Thoracic aorta (tissue), 2 donors: ENCODE data around the gene SFXN2. TPM values are rescaled to one million over a fixed set of nuclear protein-coding genes. Genes with fewer than 3 reads are reported as not detected.

Source experiments
- ATAC-seq: fragments of 150-250 bp; one replicate; pipeline ENCODE4 v1.8.0; 2017; ENCODE audit warnings: low read depth; ENCODE audit not compliant: insufficient number of reproducible peaks, low FRiP score
- DNase-seq: peaks from one replicate; pipeline ENCODE4 v3.0.0-alpha.2; 2020; ENCODE audit warnings: low spot score
- H3K27ac ChIP-seq, 2 donors: fragments of 200-600 bp; sonication (generic); 1 replicate in 1 of 2; 2 replicates in 1 of 2; pipeline ENCODE4 v1.5.1; 2016; ENCODE audit warnings: mild to moderate bottlenecking in 2 of 2, moderate library complexity in 2 of 2
- H3K27me3 ChIP-seq: fragments of 200-600 bp; sonication (generic); replicated peaks from 2 replicates; pipeline ENCODE4 v1.6.0; 2016; ENCODE audit warnings: mild to moderate bottlenecking; ENCODE audit not compliant: insufficient read depth
- H3K36me3 ChIP-seq: fragments of 200-600 bp; sonication (generic); one replicate; pipeline ENCODE4 v1.5.1; 2016
- H3K4me1 ChIP-seq, 2 donors: fragments of 200-600 bp; sonication (generic); 1 replicate in 1 of 2; 2 replicates in 1 of 2; pipeline versions ENCODE4 v1.5.1 to v1.6.0; 2016; ENCODE audit warnings: low read depth in 2 of 2, mild to moderate bottlenecking in 1 of 2; ENCODE audit not compliant: control insufficient read depth in 1 of 2
- H3K4me3 ChIP-seq: fragments of 200-600 bp; sonication (generic); 2 replicates; pipeline ENCODE4 v1.5.1; 2016; ENCODE audit warnings: mild to moderate bottlenecking
- H3K9me3 ChIP-seq: fragments of 200-600 bp; sonication (generic); 2 replicates; pipeline ENCODE4 v1.5.1; 2016
- total RNA-seq, 2 donors: library from RNA; depleted of rRNA; stranded (reverse); fragments of >200 nt; gene quantifications; one replicate each; pipeline versions ENCODE4 v1.1.0 to v1.2.3, GENCODE V29; 2016
- TF ChIP-seq, protein P1 (sequence below): fragments of 200-600 bp; sonication (generic); IDR thresholded peaks from one replicate; pipeline ENCODE4 v1.5.1; 2019; ENCODE audit warnings: antibody characterized with exemption

The SFXN2 gene
- total RNA-seq, 2 donors from 2014 or later: 1.6 to 18.3 TPM

DNA sequence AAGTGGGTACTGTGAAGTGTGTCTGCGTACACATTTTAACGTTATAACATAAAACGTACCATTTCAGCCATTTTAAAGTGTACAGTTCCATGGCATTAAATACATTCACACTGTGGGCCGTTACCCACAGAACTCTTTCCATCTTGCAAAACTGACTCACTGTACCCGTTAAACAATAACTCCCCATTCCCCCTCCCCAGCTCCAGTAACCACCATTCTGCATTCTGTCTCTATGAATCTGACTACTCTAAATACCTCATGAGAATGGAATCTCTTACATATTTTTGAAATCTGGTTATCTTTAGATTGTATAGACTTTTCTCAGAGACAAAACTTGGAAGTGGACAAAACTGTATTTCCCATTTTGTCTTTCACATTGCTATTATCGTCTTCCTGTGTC is 9.5 kb upstream of the SFXN2 start:
- no peak for ATAC-seq
- Histone ChIP-seq H3K27ac (no peak overlapping the region), H3K4me3 (no peak overlapping the region)

DNA sequence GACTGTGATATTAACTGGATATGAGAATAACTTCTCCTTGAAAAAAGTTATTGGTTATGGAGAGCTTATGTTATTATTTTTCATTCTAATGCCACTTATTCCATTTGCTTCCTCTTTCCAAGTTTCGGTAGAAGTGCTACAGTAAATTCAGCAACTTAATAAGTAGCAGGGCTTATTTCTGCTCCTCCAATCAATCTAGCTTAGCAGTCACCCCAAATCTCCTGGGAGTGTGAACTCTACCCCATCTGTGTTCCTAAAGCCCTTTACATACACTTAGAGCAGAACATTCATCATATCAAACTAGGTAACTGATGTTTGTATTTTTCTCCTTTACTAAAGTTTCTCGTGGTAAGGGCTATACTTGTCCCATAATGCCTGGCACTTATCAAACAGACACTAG is 8.9 kb upstream of the SFXN2 start:
- TF ChIP-seq, protein P1, sequence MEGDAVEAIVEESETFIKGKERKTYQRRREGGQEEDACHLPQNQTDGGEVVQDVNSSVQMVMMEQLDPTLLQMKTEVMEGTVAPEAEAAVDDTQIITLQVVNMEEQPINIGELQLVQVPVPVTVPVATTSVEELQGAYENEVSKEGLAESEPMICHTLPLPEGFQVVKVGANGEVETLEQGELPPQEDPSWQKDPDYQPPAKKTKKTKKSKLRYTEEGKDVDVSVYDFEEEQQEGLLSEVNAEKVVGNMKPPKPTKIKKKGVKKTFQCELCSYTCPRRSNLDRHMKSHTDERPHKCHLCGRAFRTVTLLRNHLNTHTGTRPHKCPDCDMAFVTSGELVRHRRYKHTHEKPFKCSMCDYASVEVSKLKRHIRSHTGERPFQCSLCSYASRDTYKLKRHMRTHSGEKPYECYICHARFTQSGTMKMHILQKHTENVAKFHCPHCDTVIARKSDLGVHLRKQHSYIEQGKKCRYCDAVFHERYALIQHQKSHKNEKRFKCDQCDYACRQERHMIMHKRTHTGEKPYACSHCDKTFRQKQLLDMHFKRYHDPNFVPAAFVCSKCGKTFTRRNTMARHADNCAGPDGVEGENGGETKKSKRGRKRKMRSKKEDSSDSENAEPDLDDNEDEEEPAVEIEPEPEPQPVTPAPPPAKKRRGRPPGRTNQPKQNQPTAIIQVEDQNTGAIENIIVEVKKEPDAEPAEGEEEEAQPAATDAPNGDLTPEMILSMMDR: no peak
- no peak overlapping the region for H3K27ac ChIP-seq
- no peaks in the 10 kb centered on the region for H3K9me3 ChIP-seq
- H3K27me3 ChIP-seq: no peaks in the 10 kb centered on the region
- no peaks in the 10 kb centered on the region for H3K36me3 ChIP-seq
- ATAC-seq (no peak), DNase-seq (no peak)
- peaks cover 0 to 3% of the 10 kb centered on the region in 2 donors for H3K4me1 ChIP-seq
- H3K4me3 ChIP-seq: no peak overlapping the region

More for the DNA sequence above, 9.5 kb upstream of the SFXN2 start:
- Histone ChIP-seq H3K9me3 (no peaks in the 10 kb centered on the region), H3K36me3 (no peaks in the 10 kb centered on the region), H3K27me3 (no peaks in the 10 kb centered on the region), H3K4me1 (peaks cover 0 to 3% of the 10 kb centered on the region in 2 donors)
- DNase-seq: no peak
- TF ChIP-seq, protein P1: no peak

DNA sequence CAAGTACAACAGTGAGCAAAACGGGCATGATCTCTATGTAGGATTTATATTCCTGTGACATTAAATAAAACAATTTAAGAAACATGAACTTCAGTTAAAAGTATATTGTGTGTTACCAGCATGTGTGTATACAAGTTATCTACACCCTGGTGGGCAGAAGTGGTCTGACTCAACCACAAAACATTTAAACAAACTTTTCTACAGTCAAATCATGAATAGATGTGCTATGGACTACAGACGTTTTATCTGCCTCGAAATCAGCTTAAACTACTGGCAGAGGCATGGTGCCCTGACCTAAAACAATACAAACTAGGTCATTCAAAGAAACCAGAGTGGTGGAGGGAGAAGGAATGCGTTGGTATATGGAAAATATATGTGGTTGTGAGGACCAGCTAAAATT is 3.8 kb upstream of the SFXN2 start:
- Histone ChIP-seq H3K27ac (no peak overlapping the region), H3K36me3 (no peaks in the 10 kb centered on the region), H3K9me3 (no peaks in the 10 kb centered on the region), H3K27me3 (no peaks in the 10 kb centered on the region), H3K4me3 (no peak overlapping the region), H3K4me1 (peaks cover 14 to 19% of the 10 kb centered on the region in 2 donors)
- DNase-seq (no peak), ATAC-seq (no peak)
- TF ChIP-seq, protein P1: no peak

DNA sequence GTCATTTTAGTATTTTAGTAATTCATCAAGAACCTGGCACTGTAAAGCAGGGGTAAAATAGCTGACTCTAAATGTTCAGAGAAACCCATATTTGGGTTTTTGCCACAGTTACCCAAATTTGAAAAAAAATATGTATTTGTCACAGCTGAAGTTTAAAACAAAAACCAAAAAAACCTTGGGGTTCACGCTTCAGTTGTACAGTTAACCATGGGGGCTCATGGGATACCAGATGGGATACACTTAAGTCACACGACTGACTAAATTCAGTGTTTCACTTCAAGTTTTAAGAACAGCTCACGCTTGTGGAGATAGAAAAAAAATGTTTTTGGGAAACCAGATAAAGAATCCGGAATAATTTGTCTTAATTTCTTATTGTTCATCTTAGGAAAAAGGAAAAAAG is 2.3 kb upstream of the SFXN2 start:
- TF ChIP-seq, protein P1: no peak
- ATAC-seq (no peak), DNase-seq (no peak)
- Histone ChIP-seq H3K36me3 (no peaks in the 10 kb centered on the region), H3K27me3 (no peaks in the 10 kb centered on the region), H3K27ac (no peak overlapping the region), H3K9me3 (no peaks in the 10 kb centered on the region), H3K4me3 (no peak overlapping the region), H3K4me1 (peaks cover 12 to 19% of the 10 kb centered on the region in 2 donors)

DNA sequence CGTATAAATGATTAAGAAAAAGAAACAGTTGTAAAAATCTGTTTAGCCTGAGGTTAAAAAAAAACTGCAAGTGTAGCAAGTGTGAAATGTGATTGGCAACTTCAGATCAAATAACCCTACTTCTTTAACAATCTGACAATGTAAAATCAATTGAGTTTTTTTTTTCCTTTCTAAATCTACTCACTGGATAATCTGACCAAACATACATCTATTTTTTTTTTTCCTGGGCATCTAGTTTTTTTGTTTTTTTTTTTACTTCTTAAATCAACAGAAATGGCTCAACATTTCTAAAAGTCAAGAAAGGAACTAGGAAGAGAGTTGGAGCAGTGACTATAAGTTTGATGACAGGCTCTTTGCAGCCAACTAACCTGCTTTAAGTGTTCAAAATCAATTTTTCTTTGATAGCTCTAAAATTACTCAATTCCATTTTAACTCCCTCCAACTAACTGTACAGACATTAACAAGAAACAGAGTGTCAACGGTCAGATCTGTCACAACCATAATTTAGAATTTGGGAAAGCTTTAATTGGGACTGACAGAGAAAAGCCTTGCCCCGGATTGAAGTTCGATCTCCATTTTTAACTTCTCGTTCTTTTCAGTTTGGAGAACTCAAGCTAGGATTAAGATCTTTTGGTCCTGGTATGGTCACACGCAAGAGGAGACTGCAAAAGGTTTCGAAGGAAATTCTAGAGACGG is 1.4 kb upstream of the SFXN2 start:
- TF ChIP-seq, protein P1: no peak
- DNase-seq (no peak), ATAC-seq (no peak)
- Histone ChIP-seq H3K9me3 (no peaks in the 10 kb centered on the region), H3K36me3 (no peaks in the 10 kb centered on the region), H3K4me1 (peaks cover 12 to 19% of the 10 kb centered on the region in 2 donors), H3K27ac (peak overlapping the region; percentile 51 to 61), H3K4me3 (peak overlapping the region; percentile 85), H3K27me3 (no peaks in the 10 kb centered on the region)
